A549 (cell line): Measurements from ENCODE around the gene STRA8. TPM values are rescaled to one million over a fixed set of nuclear protein-coding genes. Genes with fewer than 3 reads are reported as not detected.

Experiments
- ATAC-seq, 2 experiments: fragments of 200-7000 bp in 1 of 2; fragments of >200 bp in 1 of 2; cut with Nextera tagmentation in 1 of 2; cut with Tn5 transposase in 1 of 2; 3 replicates each; pipeline versions ENCODE4 v1.8.0 to v1.9.1; 2018 to 2020; ENCODE audit warnings: mild to moderate bottlenecking in 1 of 2, moderate library complexity in 1 of 2
- CTCF ChIA-PET: fragments of 300-600 bp; sonication (Branson Sonifier 250); formaldehyde crosslinking; extraction: SDS; loops from one replicate; lab custom pipeline; 2021; ENCODE audit warnings: antibody characterized with exemption, inconsistent platforms; lab: Yijun Ruan, JAX
- POLR2A ChIA-PET: fragments of 350-600 bp; formaldehyde crosslinking; extraction: SDS; loops from one replicate; lab custom pipeline; 2021; ENCODE audit warnings: antibody characterized with exemption, inconsistent platforms; lab: Yijun Ruan, JAX
- DNase-seq, 2 experiments: peaks; one replicate each; pipeline versions ENCODE4 v3.0.0 to v3.0.0-alpha.2; 2011 to 2016; ENCODE audit warnings: low read depth in 1 of 2, low spot score in 1 of 2
- FAIRE-seq: peaks from 2 replicates; lab custom pipeline; 2011; peaks lifted over from hg19 to GRCh38; lab: Jason Lieb, UNC
- H3K27ac ChIP-seq, 2 experiments: fragments of >200 bp; sonication (Bioruptor Twin); formaldehyde crosslinking; 3 replicates each; pipeline ENCODE4 v1.5.1; 2016 to 2017
- H3K4me1 ChIP-seq: fragments of >200 bp; sonication (Bioruptor Twin); formaldehyde crosslinking; 3 replicates; pipeline ENCODE4 v1.6.1; 2016
- H3K4me2 ChIP-seq: fragments of >200 bp; sonication (Bioruptor Twin); formaldehyde crosslinking; 3 replicates; pipeline ENCODE4 v1.6.1; 2016
- H3K4me3 ChIP-seq: fragments of >200 bp; sonication (Bioruptor Twin); formaldehyde crosslinking; 3 replicates; pipeline ENCODE4 v1.5.1; 2016
- H3K9me3 ChIP-seq: fragments of >200 bp; sonication (Bioruptor Twin); formaldehyde crosslinking; 3 replicates; pipeline ENCODE4 v1.6.1; 2016
- CBX2 ChIP-seq: fragments of 200-600 bp; sonication (generic); IDR thresholded peaks from 2 replicates; pipeline ENCODE4 v1.6.1; 2016; ENCODE audit warnings: low read depth, mild to moderate bottlenecking, borderline replicate concordance
- CHD4 ChIP-seq: fragments of 200-600 bp; sonication (generic); IDR thresholded peaks from 2 replicates; pipeline ENCODE4 v1.6.1; 2016; ENCODE audit warnings: antibody characterized with exemption, mild to moderate bottlenecking, borderline replicate concordance
- EHF ChIP-seq: fragments of 250-450 bp; sonication (Bioruptor Pico); IDR thresholded peaks from 2 replicates; pipeline ENCODE4 v1.5.0; 2020; ENCODE audit warnings: mild to moderate bottlenecking
- EHMT2 ChIP-seq: fragments of 200-600 bp; sonication (generic); IDR thresholded peaks from 2 replicates; pipeline ENCODE4 v1.6.1; 2016; ENCODE audit warnings: antibody characterized with exemption, low read depth, mild to moderate bottlenecking, moderate library complexity
- ESRRA ChIP-seq: fragments of 150-350 bp; IDR thresholded peaks from 2 replicates; pipeline ENCODE4 v1.6.1; 2014; ENCODE audit warnings: mild to moderate bottlenecking, low read length, borderline replicate concordance
- FOSL2 ChIP-seq, 2 experiments: fragments of 450-650 bp in 1 of 2; fragments of >200 bp in 1 of 2; sonication (Bioruptor Twin) in 1 of 2; formaldehyde crosslinking; IDR thresholded peaks; 2 replicates each; pipeline versions ENCODE4 v1.5.0 to v1.6.1; 2016 to 2020; ENCODE audit warnings: mild to moderate bottlenecking in 1 of 2, moderate library complexity in 1 of 2
- HDAC2 ChIP-seq: fragments of 200-600 bp; sonication (generic); IDR thresholded peaks from 2 replicates; pipeline ENCODE4 v1.6.1; 2016
- HEYL ChIP-seq: fragments of 250-450 bp; sonication (Bioruptor Pico); IDR thresholded peaks from 2 replicates; pipeline ENCODE4 v1.8.0; 2021; ENCODE audit warnings: mild to moderate bottlenecking, moderate library complexity
- HOXB5 ChIP-seq: fragments of 250-450 bp; sonication (Bioruptor Pico); IDR thresholded peaks from 2 replicates; pipeline ENCODE4 v1.5.0; 2020; ENCODE audit warnings: mild to moderate bottlenecking, moderate library complexity
- PHF8 ChIP-seq: fragments of 200-600 bp; sonication (generic); IDR thresholded peaks from 2 replicates; pipeline ENCODE4 v1.6.1; 2016; ENCODE audit warnings: low read depth, mild to moderate bottlenecking, antibody characterized with exemption, moderate library complexity, borderline replicate concordance
- POLR2A ChIP-seq: IDR thresholded peaks from 2 replicates; pipeline ENCODE4 v1.6.1; 2012; ENCODE audit warnings: mild to moderate bottlenecking, low read length
- POLR2AphosphoS2 ChIP-seq: conservative IDR thresholded peaks from 2 replicates; pipeline ENCODE4 v1.6.1; 2012; ENCODE audit warnings: low read length, improper control_type of control experiment, inconsistent platforms
- RAD21 ChIP-seq, 2 experiments: fragments of >200 bp in 1 of 2; sonication (Bioruptor Twin) in 1 of 2; formaldehyde crosslinking in 1 of 2; IDR thresholded peaks in 1 of 2; conservative IDR thresholded peaks in 1 of 2; 2 replicates in 1 of 2; 3 replicates in 1 of 2; pipeline ENCODE4 v1.6.1; 2012 to 2018; ENCODE audit warnings: inconsistent platforms in 1 of 2
- RARB ChIP-seq: fragments of 250-450 bp; sonication (Bioruptor Pico); IDR thresholded peaks from 2 replicates; pipeline ENCODE4 v1.8.0; 2021; ENCODE audit warnings: mild to moderate bottlenecking, moderate library complexity
- RCOR1 ChIP-seq: fragments of 150-350 bp; IDR thresholded peaks from 2 replicates; pipeline ENCODE4 v1.6.1; 2014; ENCODE audit warnings: antibody characterized with exemption, low read length, low read depth
- RNF2 ChIP-seq: fragments of 200-600 bp; sonication (generic); IDR thresholded peaks from 2 replicates; pipeline ENCODE4 v1.6.1; 2016; ENCODE audit warnings: low read depth, mild to moderate bottlenecking, antibody characterized with exemption, moderate library complexity, borderline replicate concordance
- SREBF2 ChIP-seq: fragments of 450-650 bp; IDR thresholded peaks from 2 replicates; pipeline ENCODE4 v1.6.1; 2014; ENCODE audit warnings: mild to moderate bottlenecking, moderate library complexity
- TFCP2L1 ChIP-seq: fragments of 250-450 bp; sonication (Bioruptor Pico); IDR thresholded peaks from 2 replicates; pipeline ENCODE4 v1.5.0; 2021; ENCODE audit warnings: mild to moderate bottlenecking
- ZNF302 ChIP-seq: fragments of 250-450 bp; sonication (Bioruptor Pico); IDR thresholded peaks from 2 replicates; pipeline ENCODE4 v1.9.0; 2021; ENCODE audit warnings: inconsistent platforms, mild to moderate bottlenecking, moderate library complexity
- ZSCAN20 ChIP-seq: fragments of 250-450 bp; sonication (Bioruptor Pico); IDR thresholded peaks from 2 replicates; pipeline ENCODE4 v1.8.0; 2022; ENCODE audit warnings: mild to moderate bottlenecking, moderate library complexity
- WGBS: methylation state at CpG from one replicate; pipeline ENCODE4 v1.1.6; 2017; ENCODE audit errors: missing lambda C conversion rate; 5-methylcytosine and 5-hydroxymethylcytosine counted together
- polyA plus RNA-seq, 4 experiments: library from polyadenylated mRNA; depleted of rRNA in 3 of 4; stranded (reverse); fragments of >200 nt; fragmentation: RNase III in 1 of 4; extraction: RNeasy Plus Mini Kit Qiagen cat#74134 plus additional on column Dnase treatment in 1 of 4; gene quantifications; 2 replicates in 3 of 4; 3 replicates in 1 of 4; pipeline ENCODE4 v1.2.3, GENCODE V29; 2011 to 2017
- TF ChIP-seq, protein P1 (sequence below): IDR thresholded peaks from 2 replicates; pipeline ENCODE4 v1.6.1; 2012
- TF ChIP-seq, protein P2 (sequence below): IDR thresholded peaks from 2 replicates; pipeline ENCODE4 v1.6.1; 2012

The STRA8 gene
- polyA plus RNA-seq, 2 of the 4 experiments (the other 2 are of a cell fraction), result not detected

DNA sequence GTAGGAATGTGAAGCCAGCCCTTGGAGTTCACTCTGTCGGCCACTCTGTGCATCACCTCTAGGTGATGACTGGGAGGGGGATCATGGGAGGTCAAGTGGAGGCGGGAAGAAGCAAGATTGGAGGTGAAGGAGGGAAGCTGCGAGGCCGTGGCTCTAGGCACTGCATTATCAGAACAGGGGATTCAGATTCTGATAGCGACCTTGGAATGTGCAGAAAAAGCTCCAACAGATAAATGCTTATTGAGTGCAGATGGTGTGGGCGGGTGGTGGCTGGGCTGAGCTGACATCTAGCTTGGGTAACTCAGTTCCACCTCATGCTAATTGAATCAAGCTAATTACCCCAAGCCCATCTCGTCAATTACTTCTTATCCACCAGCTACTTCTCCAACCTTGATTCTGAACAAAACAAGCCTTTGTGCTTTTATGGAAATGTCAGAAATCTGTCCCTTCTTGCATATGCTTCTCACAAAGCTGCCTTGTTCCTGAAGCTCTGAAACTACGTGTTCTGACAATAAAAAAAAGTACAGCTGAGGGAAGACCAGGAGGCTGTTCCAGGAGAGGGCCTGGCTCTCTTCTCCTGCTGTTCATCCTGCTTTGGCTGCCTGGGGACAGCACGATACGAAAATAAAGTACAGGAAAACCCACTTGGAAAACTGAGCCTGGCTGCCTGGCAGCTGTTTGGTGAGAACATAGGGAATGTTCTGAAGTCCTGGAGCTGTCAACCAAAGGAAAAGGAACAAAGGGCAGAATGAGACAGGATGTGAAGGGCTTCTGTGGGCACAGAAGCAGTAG, 27.5 kb downstream of the STRA8 start:
- H3K4me1 ChIP-seq, result peaks cover 12% of the 10 kb centered on the region; the same call in 1 of the 3 replicates
- 73% methylated on average over 10 of the region's 10 CpGs for WGBS
- ChIA-PET CTCF (interaction anchor here (0.9 to 7.8 kb wide), 6 partner anchors 7 to 384 kb away, joined by 4 to 69 read pairs (median 5); no protein-coding TSS in a partner anchor), POLR2A (interaction anchor here (0.6 kb wide), 1 partner anchor 49 kb away, joined by 4 read pairs; no protein-coding TSS in a partner anchor)
- DNase-seq (no peak), FAIRE-seq (no peak), ATAC-seq (no peak; a peak in 1 of 6 replicates)
- H3K4me3 ChIP-seq, result no peak overlapping the region
- H3K4me2 ChIP-seq, result no peak overlapping the region
- TF ChIP-seq EHMT2 (no peak), PHF8 (no peak), FOSL2 (IDR thresholded peaks at IDR 0.05) (no peak), FOSL2 (CRISPR knock-in tag; IDR thresholded peaks at IDR 0.05) (no peak), CBX2 (no peak), RAD21 (conservative IDR thresholded peaks at IDR 0.05 in 1 of 2, IDR thresholded peaks at IDR 0.05 in 1 of 2) (no peak), CHD4 (no peak), RARB (CRISPR knock-in tag) (no peak)
- no peak overlapping the region for H3K27ac ChIP-seq
- H3K9me3 ChIP-seq, result no peaks in the 10 kb centered on the region

DNA sequence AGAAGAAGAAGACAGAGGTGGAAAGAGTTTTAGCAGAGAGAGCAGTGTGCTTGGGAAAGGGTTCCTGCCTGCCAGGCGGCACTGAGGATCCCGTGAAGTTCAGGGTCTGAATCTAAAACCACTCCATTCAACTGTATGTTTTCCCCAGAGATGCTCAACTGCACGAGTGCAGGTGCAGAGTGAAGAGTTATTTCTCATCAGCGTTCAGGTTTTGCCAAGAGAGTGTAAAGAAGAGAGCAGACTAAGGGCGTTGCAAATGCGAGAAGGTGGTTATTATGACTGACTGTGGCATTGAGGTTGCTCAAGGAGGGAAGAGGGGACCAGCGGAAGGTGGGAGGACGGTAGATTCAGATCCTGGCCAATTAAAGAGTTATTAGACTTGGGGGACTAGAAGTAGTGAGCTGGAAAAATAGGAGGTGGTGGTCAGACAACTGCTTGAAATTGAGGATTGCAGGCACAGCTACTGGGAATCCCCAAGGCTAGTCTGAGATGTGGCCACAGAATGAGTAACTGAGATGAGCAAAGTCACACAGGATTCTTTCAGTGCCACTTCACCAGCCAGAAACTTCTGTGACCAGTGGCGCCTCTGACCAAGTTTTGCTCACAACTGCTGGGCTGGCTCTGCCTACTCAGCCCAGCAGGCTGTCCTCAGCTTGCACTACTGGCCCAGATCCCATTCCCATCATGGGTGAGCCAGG, 29.1 kb downstream of the STRA8 start:
- Histone ChIP-seq H3K4me3 (no peak overlapping the region), H3K9me3 (peaks cover 10% of the 10 kb centered on the region; the same call in 1 of the 3 replicates), H3K27ac (no peak overlapping the region), H3K4me1 (peaks cover 3% of the 10 kb centered on the region; the same call in 1 of the 3 replicates), H3K4me2 (no peak overlapping the region)
- DNase-seq (no peak), FAIRE-seq (no peak), ATAC-seq (no peak)
- WGBS, result 56% methylated on average over 9 of the region's 9 CpGs
- CTCF ChIA-PET, result interaction anchor here (1.3 to 7.8 kb wide), 5 partner anchors 9 to 382 kb away, joined by 4 to 69 read pairs (median 5); no protein-coding TSS in a partner anchor
- POLR2A ChIA-PET, result no interaction called here
- TF ChIP-seq ZSCAN20 (CRISPR knock-in tag), result no peak

DNA sequence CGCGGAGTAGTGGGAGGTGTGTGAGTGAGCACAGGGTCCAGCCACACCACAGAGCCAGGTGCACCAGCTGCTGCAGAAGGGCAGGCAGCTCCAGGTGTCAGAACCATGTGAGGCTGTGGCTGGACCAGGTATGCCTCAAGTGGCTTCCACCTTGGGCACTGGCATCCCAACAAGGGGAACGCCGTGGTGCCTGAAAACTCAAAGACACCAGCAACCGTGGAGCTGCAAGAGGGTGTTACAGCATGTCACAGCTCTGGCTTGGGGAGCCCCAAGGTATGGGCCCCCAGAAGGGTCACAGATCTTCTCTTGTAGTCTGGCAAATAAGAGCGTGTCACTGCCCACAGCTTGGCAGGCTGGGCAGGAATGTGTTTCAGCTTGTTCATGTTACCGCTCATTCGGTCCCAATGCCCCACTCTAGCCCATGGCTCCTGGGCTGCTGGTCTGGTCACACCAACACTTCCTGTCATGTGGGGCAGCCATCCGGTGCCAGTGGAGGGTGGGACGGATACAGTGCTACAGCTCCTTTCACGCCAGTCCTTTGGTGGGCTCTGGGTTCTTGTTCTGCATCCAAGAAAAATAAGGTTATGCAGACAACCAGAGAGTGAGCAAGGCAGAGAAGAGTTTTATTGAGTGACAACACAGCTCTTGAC, 29.8 kb downstream of the STRA8 start:
- CTCF ChIA-PET, result interaction anchor here (0.6 to 7.8 kb wide), 6 partner anchors 10 to 232 kb away, joined by 3 to 69 read pairs (median 4); no protein-coding TSS in a partner anchor
- POLR2A ChIA-PET, result no interaction called here
- FAIRE-seq (no peak), ATAC-seq (no peak), DNase-seq (no peak)
- no peak for TF ChIP-seq RCOR1
- no peak for TF ChIP-seq HEYL (CRISPR knock-in tag)
- no peak for TF ChIP-seq HDAC2
- TF ChIP-seq, protein P1, sequence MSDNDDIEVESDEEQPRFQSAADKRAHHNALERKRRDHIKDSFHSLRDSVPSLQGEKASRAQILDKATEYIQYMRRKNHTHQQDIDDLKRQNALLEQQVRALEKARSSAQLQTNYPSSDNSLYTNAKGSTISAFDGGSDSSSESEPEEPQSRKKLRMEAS, result no peak
- TF ChIP-seq SREBF2, result no peak
- TF ChIP-seq POLR2AphosphoS2, result no peak
- TF ChIP-seq FOSL2 (IDR thresholded peaks at IDR 0.05), result no peak
- no peak for TF ChIP-seq FOSL2 (CRISPR knock-in tag; IDR thresholded peaks at IDR 0.05)
- no peak for TF ChIP-seq ZNF302 (CRISPR knock-in tag)
- no peak for TF ChIP-seq PHF8
- no peak for TF ChIP-seq EHF (CRISPR knock-in tag)
- TF ChIP-seq ESRRA, result no peak
- no peak for TF ChIP-seq TFCP2L1 (CRISPR knock-in tag)
- TF ChIP-seq RNF2, result no peak
- TF ChIP-seq, protein P2, sequence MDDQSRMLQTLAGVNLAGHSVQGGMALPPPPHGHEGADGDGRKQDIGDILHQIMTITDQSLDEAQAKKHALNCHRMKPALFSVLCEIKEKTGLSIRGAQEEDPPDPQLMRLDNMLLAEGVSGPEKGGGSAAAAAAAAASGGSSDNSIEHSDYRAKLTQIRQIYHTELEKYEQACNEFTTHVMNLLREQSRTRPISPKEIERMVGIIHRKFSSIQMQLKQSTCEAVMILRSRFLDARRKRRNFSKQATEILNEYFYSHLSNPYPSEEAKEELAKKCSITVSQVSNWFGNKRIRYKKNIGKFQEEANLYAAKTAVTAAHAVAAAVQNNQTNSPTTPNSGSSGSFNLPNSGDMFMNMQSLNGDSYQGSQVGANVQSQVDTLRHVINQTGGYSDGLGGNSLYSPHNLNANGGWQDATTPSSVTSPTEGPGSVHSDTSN, result no peak
- no peak for TF ChIP-seq HOXB5 (CRISPR knock-in tag)
- no peak for TF ChIP-seq POLR2A
- TF ChIP-seq RARB (CRISPR knock-in tag), result no peak
- no peaks in the 10 kb centered on the region for H3K4me1 ChIP-seq
- peaks cover 10% of the 10 kb centered on the region; the same call in 1 of the 3 replicates for H3K9me3 ChIP-seq
- no peak overlapping the region for H3K27ac ChIP-seq
- no peak overlapping the region for H3K4me2 ChIP-seq
- no peak overlapping the region for H3K4me3 ChIP-seq
- 81% methylated on average over 11 of the region's 11 CpGs for WGBS
